Measurements from ENCODE around the gene ZNF669. TPM values are rescaled to one million over a fixed set of nuclear protein-coding genes. Genes with fewer than 3 reads are reported as not detected.

ZNF669 gene
- total RNA-seq, 1 experiment from 2014 or later = 19.5 TPM

DNA sequence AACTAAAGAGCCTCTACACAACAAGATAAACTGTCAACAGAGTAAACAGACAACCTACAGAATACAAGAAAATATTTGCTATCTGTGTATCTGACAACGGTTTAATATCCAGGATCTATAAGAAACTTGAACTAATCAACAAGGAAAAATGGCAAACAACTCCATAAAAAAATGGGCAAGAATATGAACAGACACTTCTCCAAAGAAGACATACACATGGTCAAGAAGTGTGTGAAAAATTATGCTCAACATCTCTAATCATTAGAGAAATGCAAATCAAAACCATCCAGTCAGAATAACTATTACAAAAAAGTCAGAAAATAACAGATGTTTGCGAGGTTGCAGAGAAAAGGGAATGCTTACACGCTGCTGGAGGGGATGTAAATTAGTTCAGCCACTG lies 33.5 kb downstream of the ZNF669 start:
- no CpG with 5 or more reads among the region's 3 CpGs for WGBS (ENCODE audit: extremely low coverage, insufficient read length, low lambda C conversion rate)
- Histone ChIP-seq H3K79me1 (ENCODE audit: insufficient read depth, low read depth, low read length, poor library complexity, severe bottlenecking) (peaks cover 8% of the 10 kb centered on the region), H2BK5ac (ENCODE audit: insufficient read length, low read length) (no peak overlapping the region), H3K9me3 (ENCODE audit: control insufficient read depth, low read depth, low read length) (peaks cover 16% of the 10 kb centered on the region), H2BK12ac (ENCODE audit: insufficient read length, low read depth, low read length) (no peak overlapping the region), H3K18ac (ENCODE audit: insufficient read length, low read depth, low read length) (no peak overlapping the region), H2BK120ac (ENCODE audit: low read depth, low read length, poor library complexity, severe bottlenecking) (no peak overlapping the region), H3K14ac (ENCODE audit: insufficient read depth, low read length) (no peak overlapping the region), H3K9ac (ENCODE audit: extremely low read depth, insufficient read length, low read length) (no peak overlapping the region), H2AFZ (ENCODE audit: low read length) (no peak overlapping the region), H3K56ac (ENCODE audit: insufficient read length, low read depth, low read length) (no peak overlapping the region), H3K4ac (ENCODE audit: low read depth, low read length) (no peak overlapping the region), H4K91ac (ENCODE audit: insufficient read length, low read depth, low read length) (no peak overlapping the region), H3K4me2 (ENCODE audit: insufficient read depth, insufficient read length, low read length) (no peak overlapping the region), H2AK5ac (ENCODE audit: insufficient read length, low read length) (no peak overlapping the region), H3K27ac (ENCODE audit: insufficient read length, low read depth, low read length) (no peak overlapping the region), H3T11ph (ENCODE audit: low read length) (no peak overlapping the region), H3K23me2 (ENCODE audit: insufficient read length, low read depth, low read length, poor library complexity, severe bottlenecking) (no peaks in the 10 kb centered on the region), H3K23ac (ENCODE audit: insufficient read length, low read depth, low read length) (no peak overlapping the region), H4K5ac (ENCODE audit: insufficient read length, low read depth, low read length) (no peak overlapping the region), H3K79me2 (ENCODE audit: insufficient read depth, low read length) (peaks cover 49% of the 10 kb centered on the region), H2BK20ac (ENCODE audit: low read depth, low read length, poor library complexity, severe bottlenecking) (no peak overlapping the region), H4K20me1 (ENCODE audit: control insufficient read depth, insufficient read depth, insufficient read length) (no peaks in the 10 kb centered on the region), H3K27me3 (ENCODE audit: insufficient read depth, low read length) (no peaks in the 10 kb centered on the region), H2BK15ac (ENCODE audit: low read depth, low read length) (no peak overlapping the region), H3K4me1 (ENCODE audit: insufficient read depth, low read length) (no peaks in the 10 kb centered on the region), H4K8ac (replicated peaks; ENCODE audit: insufficient read length, low read depth, low read length) (no peak overlapping the region)
- Mint-ChIP-seq H3K27me3 (ENCODE audit: low read depth) (no peaks in the 10 kb centered on the region), H3K36me3 (ENCODE audit: insufficient read depth in 1 of 3, low read depth in 3 of 3) (peaks cover 36 to 76% (median 66%) of the 10 kb centered on the region in 3 experiments), H3K27ac (no peak overlapping the region), H3K9me3 (peaks cover 44 to 85% of the 10 kb centered on the region in 2 experiments), H3K4me1 (peaks cover 4 to 11% of the 10 kb centered on the region in 2 experiments; a peak in 2 of 4 replicates), H3K4me3 (no peak overlapping the region)
- no peak for DNase-seq
- TF ChIP-seq, protein P1, sequence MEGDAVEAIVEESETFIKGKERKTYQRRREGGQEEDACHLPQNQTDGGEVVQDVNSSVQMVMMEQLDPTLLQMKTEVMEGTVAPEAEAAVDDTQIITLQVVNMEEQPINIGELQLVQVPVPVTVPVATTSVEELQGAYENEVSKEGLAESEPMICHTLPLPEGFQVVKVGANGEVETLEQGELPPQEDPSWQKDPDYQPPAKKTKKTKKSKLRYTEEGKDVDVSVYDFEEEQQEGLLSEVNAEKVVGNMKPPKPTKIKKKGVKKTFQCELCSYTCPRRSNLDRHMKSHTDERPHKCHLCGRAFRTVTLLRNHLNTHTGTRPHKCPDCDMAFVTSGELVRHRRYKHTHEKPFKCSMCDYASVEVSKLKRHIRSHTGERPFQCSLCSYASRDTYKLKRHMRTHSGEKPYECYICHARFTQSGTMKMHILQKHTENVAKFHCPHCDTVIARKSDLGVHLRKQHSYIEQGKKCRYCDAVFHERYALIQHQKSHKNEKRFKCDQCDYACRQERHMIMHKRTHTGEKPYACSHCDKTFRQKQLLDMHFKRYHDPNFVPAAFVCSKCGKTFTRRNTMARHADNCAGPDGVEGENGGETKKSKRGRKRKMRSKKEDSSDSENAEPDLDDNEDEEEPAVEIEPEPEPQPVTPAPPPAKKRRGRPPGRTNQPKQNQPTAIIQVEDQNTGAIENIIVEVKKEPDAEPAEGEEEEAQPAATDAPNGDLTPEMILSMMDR (conservative IDR thresholded peaks at IDR 0.05) = no peak

Measured in H9 (cell line).